ENCODE data around the gene JAK3. TPM values are rescaled to one million over a fixed set of nuclear protein-coding genes. Genes with fewer than 3 reads are reported as not detected.

JAK3 gene
- total RNA-seq, 3 donors from 2014 or later: 2.8 to 13.1 (median 3.5) TPM

DNA sequence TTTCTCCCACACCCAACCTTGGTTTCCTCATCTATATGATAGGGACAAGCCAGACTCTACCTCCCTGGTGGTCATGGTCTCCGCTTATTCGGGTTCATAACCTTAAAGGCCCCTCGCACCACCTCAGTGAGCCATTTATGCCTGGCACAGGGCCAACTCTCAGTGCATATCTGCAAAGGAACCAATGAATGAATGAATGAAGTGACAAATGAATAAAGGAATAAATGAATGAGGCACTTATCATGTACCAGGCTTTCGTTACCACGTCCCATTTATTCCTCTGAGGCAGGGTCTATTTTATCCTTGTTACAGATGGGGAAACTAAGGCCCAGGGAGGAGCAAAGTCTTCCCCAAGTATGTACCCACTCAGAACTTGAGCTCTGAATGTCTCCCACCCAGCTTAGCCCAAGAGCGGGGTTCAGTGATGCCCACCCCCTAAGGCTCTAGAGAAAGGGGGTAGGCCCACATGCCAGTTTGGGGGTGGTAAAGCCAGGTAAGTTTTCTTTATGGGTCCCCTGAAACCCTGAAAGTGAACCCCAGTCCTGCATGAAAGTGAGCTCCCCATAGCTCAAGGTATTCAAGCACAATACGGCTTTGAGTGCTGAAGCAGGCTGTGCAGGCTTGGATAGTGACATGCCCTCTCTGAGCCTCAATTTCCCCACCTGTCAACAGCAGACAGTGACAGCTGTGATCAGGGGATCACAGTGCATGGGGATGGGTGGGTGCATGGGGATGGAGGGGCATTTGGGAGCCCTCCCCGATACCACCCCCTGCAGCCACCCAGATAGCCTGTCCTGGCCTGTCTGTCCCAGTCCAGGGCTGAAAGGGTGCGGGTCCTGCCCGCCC is 23.5 kb upstream of the JAK3 start:
- intact Hi-C loops (cut with DNase I; ENCODE audit: low total_unique reads): no loop called here
- H3K36me3 ChIP-seq: no peaks in the 10 kb centered on the region
- TF ChIP-seq, protein P1, sequence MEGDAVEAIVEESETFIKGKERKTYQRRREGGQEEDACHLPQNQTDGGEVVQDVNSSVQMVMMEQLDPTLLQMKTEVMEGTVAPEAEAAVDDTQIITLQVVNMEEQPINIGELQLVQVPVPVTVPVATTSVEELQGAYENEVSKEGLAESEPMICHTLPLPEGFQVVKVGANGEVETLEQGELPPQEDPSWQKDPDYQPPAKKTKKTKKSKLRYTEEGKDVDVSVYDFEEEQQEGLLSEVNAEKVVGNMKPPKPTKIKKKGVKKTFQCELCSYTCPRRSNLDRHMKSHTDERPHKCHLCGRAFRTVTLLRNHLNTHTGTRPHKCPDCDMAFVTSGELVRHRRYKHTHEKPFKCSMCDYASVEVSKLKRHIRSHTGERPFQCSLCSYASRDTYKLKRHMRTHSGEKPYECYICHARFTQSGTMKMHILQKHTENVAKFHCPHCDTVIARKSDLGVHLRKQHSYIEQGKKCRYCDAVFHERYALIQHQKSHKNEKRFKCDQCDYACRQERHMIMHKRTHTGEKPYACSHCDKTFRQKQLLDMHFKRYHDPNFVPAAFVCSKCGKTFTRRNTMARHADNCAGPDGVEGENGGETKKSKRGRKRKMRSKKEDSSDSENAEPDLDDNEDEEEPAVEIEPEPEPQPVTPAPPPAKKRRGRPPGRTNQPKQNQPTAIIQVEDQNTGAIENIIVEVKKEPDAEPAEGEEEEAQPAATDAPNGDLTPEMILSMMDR (IDR thresholded peaks at IDR 0.05): no peak
- no peak for TF ChIP-seq POLR2AphosphoS5 (IDR thresholded peaks at IDR 0.05)
- no peak for TF ChIP-seq POLR2A (IDR thresholded peaks at IDR 0.05)
- no peak overlapping the region for H3K4me3 ChIP-seq
- H3K27me3 ChIP-seq: peaks cover 12 to 44% of the 10 kb centered on the region in 2 donors
- no peaks in the 10 kb centered on the region for H3K9me3 ChIP-seq
- no peak for DNase-seq (ENCODE audit: low spot score in 2 of 2)
- peaks cover 0 to 4% of the 10 kb centered on the region in 2 donors for H3K4me1 ChIP-seq
- H3K27ac ChIP-seq: no peak overlapping the region

DNA sequence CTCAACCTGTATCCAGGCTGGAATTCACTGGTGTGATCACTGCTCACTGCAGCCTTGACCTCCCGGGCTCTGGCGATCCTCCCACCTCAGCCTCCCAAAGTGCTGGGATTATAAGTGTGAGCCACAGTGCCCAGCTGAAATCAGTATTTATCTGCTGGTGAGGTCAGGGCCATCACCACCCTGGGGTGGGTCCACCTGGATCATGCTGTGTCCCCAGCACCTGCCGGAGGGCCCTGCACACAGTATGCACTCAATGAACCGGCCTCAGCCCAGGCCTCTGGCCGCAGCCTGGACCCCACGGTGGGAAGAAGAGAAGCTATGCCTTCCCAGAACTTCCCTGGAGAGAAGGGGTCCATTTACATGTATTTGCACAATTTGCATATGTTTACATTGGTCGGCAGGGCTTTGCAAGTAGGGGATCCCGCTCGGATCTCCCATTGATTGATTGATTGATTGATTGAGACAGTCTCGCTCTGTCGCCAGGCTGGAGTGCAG is 21.4 kb upstream of the JAK3 start:
- TF ChIP-seq POLR2A (IDR thresholded peaks at IDR 0.05): no peak
- TF ChIP-seq, protein P1 (IDR thresholded peaks at IDR 0.05): no peak
- no peak for TF ChIP-seq POLR2AphosphoS5 (IDR thresholded peaks at IDR 0.05)
- Histone ChIP-seq H3K9me3 (no peaks in the 10 kb centered on the region), H3K27me3 (peaks cover 12 to 44% of the 10 kb centered on the region in 2 donors), H3K4me1 (peaks cover 0 to 4% of the 10 kb centered on the region in 2 donors), H3K27ac (no peak overlapping the region), H3K4me3 (no peak overlapping the region), H3K36me3 (no peaks in the 10 kb centered on the region)
- intact Hi-C loops (cut with DNase I; ENCODE audit: low total_unique reads): no loop called here
- no peak for DNase-seq (ENCODE audit: low spot score in 2 of 2)

DNA sequence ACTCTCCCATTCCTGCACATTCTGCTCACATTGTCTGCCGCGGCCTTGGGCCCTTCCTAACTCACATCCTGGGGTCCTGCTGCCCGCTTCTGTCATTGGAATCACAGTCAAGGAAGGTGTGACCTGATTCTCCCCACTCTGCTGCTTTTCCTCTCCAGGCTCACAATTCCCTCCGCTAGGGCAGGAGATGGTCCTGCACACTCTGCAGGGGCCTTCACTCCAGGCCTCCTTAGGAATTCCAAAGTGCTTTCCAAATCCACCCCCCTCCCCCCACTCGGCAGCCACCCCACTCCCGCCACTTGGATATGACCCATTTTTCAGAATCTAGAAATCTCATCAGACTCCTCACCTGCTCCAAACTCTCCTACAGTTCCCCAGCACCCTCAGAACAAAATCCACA is 20.9 kb upstream of the JAK3 start:
- no peak for DNase-seq (ENCODE audit: low spot score in 2 of 2)
- H3K4me3 ChIP-seq: no peak overlapping the region
- H3K9me3 ChIP-seq: no peaks in the 10 kb centered on the region
- no peaks in the 10 kb centered on the region for H3K36me3 ChIP-seq
- no peak for TF ChIP-seq POLR2A (IDR thresholded peaks at IDR 0.05)
- TF ChIP-seq POLR2AphosphoS5 (IDR thresholded peaks at IDR 0.05): no peak
- TF ChIP-seq, protein P1 (IDR thresholded peaks at IDR 0.05): no peak
- intact Hi-C loops (cut with DNase I; ENCODE audit: low total_unique reads): no loop called here
- H3K27ac ChIP-seq: no peak overlapping the region
- peaks cover 8 to 40% of the 10 kb centered on the region in 2 donors for H3K27me3 ChIP-seq
- H3K4me1 ChIP-seq: peaks cover 0 to 4% of the 10 kb centered on the region in 2 donors

DNA sequence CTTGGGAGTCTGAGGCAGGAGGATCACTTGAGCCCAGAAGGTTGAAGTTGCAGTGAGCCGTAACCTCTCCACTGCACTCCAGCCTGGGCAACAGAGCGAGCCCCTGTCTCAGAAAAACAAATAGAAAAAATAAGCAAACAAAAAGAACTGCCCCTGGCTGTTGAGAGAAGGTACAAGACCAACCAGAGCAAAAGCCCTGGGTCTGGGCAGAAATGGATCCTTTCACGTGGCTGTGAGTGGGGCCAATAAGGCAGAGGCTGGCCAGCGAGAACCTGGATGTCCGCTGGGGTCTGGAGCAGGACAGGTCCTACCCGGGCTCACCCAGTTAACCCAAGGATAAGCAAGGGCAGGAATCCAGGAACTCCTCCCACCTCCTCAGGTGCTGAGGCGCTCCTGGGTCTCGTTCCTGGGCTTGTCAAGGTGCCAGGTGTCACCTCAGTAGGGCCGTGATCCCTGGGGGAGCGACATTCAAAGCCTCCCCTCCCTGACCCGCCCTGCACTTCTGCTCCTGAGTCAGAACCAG is 19.2 kb upstream of the JAK3 start:
- Histone ChIP-seq H3K9me3 (no peaks in the 10 kb centered on the region), H3K4me1 (no peaks in the 10 kb centered on the region), H3K27ac (no peak overlapping the region), H3K4me3 (no peak overlapping the region), H3K27me3 (peaks cover 0 to 24% of the 10 kb centered on the region in 2 donors), H3K36me3 (peaks cover 4% of the 10 kb centered on the region)
- no peak for TF ChIP-seq POLR2A (IDR thresholded peaks at IDR 0.05)
- TF ChIP-seq POLR2AphosphoS5 (IDR thresholded peaks at IDR 0.05): no peak
- TF ChIP-seq, protein P1 (IDR thresholded peaks at IDR 0.05): no peak
- intact Hi-C loops (cut with DNase I; ENCODE audit: low total_unique reads): no loop called here
- no peak for DNase-seq (ENCODE audit: low spot score in 2 of 2)
